ENCODE results near the gene SETD3.

GRCh38 chr14:99502989-99503421 lies 22.3 kb upstream of the SETD3 start:
- TF ChIP-seq CTCF (IDR thresholded peaks at IDR 0.05; ENCODE audit: insufficient read depth, low read length, poor library complexity, severe bottlenecking) (no peak), EZH2phosphoT487 (conservative IDR thresholded peaks at IDR 0.05; ENCODE audit: low read length) (no peak)

Measured in SU-DHL-6 (cell line).